HepG2 (cell line): ENCODE results near the gene APBB2.

Source experiments
- ATF3 ChIP-seq: sonication (generic); formaldehyde crosslinking; IDR thresholded peaks from 2 replicates; pipeline ENCODE4 v1.4.0; 2020; ENCODE audit warnings: missing genetic modification reagents
- CHD2 ChIP-seq: IDR thresholded peaks from 2 replicates; pipeline ENCODE4 v1.6.1; 2011; ENCODE audit warnings: low read depth, low read length, improper control_type of control experiment
- ZFP36L2 ChIP-seq: sonication (generic); formaldehyde crosslinking; IDR thresholded peaks from 2 replicates; pipeline ENCODE4 v1.4.0; 2020; ENCODE audit warnings: missing genetic modification reagents

GRCh38 chr4:41189076-41189475 is 25.3 kb downstream of the APBB2 start:
- TF ChIP-seq ATF3 (CRISPR knock-in tag): no peak
- no peak for TF ChIP-seq ZFP36L2
- no peak for TF ChIP-seq CHD2
